GM13976 (cell line): Measurements from ENCODE around the gene LRRTM4.
"Not testable (repeated sequence)": the region's sequence is repeated elsewhere in the genome, so short reads cannot be mapped to it uniquely, and the experiment has no call there.

Experiments
- DNase-seq: peaks from one replicate; pipeline ENCODE4 v3.0.0; 2012; ENCODE audit warnings: low spot score
- in situ Hi-C: fragments of 300-500 bp; cut with MboI; formaldehyde crosslinking; loops from one replicate; pipeline ENCODE4 v1.12.0; 2022; ENCODE audit warnings: low sequenced_read_pairs, mixed read lengths, inconsistent platforms; ENCODE audit not compliant: unreplicated experiment
- TF ChIP-seq, protein P1 (sequence below): IDR thresholded peaks from 2 replicates; pipeline ENCODE4 v1.5.1; 2012; ENCODE audit warnings: borderline replicate concordance, mild to moderate bottlenecking; ENCODE audit not compliant: insufficient read depth; ENCODE audit errors: extremely low read depth, missing control alignments, control extremely low read depth

LRRTM4 gene

DNA sequence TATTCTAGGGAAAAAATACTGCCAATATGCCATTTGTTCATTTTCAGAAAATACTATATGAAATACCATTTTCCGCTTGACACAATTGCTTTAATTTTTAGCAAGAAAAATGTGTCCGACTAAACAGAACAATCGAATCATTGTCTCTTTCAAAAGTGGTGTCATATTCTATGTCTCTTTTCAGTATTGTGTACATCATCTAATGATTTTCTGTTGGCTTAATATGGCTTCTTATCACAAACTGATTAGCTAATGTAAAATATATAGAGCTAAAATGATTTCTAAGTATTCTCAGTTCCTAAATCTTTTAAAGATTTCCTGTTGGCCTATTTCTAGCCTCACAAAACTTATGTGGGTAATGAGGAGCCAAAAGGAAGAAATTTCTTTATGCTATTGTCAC lies 436.6 kb downstream of the LRRTM4 start:
- TF ChIP-seq, protein P1, sequence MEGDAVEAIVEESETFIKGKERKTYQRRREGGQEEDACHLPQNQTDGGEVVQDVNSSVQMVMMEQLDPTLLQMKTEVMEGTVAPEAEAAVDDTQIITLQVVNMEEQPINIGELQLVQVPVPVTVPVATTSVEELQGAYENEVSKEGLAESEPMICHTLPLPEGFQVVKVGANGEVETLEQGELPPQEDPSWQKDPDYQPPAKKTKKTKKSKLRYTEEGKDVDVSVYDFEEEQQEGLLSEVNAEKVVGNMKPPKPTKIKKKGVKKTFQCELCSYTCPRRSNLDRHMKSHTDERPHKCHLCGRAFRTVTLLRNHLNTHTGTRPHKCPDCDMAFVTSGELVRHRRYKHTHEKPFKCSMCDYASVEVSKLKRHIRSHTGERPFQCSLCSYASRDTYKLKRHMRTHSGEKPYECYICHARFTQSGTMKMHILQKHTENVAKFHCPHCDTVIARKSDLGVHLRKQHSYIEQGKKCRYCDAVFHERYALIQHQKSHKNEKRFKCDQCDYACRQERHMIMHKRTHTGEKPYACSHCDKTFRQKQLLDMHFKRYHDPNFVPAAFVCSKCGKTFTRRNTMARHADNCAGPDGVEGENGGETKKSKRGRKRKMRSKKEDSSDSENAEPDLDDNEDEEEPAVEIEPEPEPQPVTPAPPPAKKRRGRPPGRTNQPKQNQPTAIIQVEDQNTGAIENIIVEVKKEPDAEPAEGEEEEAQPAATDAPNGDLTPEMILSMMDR, result no peak
- no peak for DNase-seq
- in situ Hi-C loops, result no loop called here

DNA sequence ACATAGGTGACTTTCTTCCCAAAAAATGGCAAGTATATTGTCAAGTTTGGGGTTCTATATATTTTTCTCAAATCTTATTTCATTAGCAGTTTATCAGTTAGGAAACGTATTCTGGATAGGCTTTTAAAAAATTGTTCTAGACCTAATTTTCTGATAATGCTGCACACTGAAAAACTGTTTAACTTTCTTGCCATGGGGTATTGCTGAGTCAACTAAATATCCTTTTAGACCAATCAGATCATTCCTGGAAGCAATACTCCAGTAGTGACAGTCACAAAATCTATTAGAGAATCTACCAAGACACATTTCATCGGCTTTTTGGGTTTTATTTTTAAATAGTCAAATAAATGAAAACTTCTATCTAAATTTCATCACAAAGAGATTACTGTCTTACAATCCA lies 440.6 kb downstream of the LRRTM4 start:
- TF ChIP-seq, protein P1, result no peak
- no peak for DNase-seq
- in situ Hi-C loops, result no loop called here

DNA sequence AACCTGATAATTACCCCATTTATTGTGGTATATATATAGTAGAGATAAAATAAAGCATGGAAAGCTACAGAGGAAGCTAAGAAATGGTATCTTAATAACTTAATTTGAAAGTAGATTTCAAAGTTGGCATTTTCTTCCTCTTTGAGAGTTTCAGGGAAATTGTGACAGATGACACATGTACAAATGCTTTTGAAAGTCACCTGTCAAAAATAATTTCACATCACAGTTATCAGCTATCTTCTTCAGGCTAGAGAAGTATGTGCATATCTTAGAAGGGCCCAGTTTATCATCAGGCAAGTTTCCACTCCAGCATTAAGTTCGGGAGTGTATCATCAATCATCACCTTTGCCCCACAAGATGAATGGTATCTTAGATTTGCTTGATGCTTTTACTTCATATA lies 457.9 kb downstream of the LRRTM4 start:
- in situ Hi-C loops, result no loop called here
- no peak for DNase-seq
- TF ChIP-seq, protein P1, result no peak

DNA sequence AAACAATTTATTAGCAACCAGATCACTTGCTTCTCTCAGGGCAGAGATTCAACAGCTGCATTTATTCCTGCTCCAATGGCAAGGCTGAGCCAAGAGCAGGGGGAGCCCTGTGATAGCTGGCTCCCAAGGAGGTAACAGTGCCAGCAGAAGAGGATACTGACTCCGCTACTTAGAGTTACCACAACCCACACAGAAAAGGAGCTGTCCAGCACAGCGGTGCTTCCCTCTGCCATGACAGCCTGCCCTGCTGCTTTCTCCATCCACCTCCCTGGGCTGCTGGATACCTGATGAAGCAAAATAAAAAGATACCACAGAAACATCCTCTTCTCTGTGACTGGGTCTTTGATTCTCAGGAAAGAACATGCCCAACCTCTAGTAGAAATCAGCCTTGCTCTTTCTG lies 467.2 kb downstream of the LRRTM4 start:
- TF ChIP-seq, protein P1, result no peak
- in situ Hi-C loops, result no loop called here
- DNase-seq, result no peak

DNA sequence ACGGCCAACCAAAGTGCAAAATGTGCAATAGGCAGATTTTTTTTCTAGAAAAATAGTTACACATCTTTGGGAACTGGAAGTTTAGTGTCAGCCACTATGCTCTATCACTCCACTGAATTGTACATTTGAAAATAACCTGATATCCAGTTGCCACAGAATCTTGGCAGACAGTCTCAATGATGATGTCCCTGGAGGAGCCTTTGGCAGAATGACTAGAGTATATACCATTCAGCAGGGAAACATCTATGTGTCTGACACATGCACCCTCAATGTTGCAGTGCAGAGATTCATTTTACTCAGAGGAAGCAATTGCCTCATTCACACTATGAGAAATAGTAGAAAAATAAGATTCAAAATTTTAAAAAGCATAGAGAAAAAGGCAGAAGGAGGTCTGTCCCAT lies 475.8 kb downstream of the LRRTM4 start:
- TF ChIP-seq, protein P1, result no peak
- in situ Hi-C loops, result no loop called here
- no peak for DNase-seq

DNA sequence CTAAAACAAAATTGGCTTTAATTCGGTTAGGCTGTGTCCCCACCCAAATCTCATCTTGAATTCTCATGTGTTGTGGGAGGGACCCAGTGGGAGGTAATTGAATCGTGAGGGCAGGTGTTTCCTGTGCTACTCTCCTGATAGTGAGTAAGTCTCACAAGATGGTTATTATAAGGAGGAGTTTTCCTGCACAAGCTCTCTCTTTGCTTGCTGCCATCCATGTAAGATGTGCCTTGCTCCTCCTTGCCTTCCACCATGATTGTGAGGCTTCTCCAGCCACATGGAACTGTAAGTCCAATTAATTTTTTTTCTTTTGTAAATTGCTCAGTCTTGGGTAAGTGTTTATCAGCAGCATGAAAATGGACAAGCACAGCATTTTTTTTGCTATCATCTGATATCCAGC lies 476.7 kb downstream of the LRRTM4 start:
- DNase-seq, in situ Hi-C loops: not testable (repeated sequence)

DNA sequence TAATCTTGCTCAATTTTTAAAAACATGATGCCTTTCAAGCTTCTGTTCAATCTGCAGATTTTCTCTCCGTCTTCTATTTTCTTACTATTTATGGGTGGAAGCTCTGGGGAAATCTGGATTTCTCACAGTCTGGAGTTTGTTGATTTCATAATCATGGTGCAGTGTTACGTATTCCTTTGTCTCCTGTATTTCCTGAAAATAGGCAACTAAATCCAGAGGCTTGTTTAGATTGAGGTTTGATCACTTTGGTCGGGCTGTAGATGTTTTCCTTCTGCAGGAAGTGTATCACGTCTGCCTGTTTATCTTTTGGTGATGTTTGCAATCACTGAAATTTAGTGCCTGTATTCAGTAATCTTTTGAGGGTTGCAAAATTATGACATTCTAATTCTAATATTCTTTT lies 487.7 kb downstream of the LRRTM4 start:
- in situ Hi-C loops, result no loop called here
- TF ChIP-seq, protein P1, result no peak
- DNase-seq, result no peak

DNA sequence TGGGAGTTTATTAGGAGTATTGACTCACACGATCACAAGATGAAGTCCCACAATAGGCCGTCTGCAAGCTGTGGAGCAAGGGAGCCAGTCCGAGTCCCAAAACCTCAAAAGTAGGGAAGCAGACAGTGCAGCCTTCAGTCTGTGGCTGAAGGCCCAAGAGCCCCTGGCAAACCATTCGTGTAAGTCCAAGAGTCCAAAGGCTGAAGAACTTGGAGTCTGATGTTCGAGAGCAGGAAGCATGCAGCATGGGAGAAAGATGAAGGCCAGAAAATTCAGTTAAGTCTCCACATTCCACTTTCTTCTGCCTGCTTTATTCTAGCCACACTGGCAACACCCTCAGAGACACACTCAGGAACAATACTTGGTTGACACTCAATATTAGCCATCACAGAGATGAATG lies 492.9 kb downstream of the LRRTM4 start:
- in situ Hi-C loops, DNase-seq: not testable (repeated sequence)
